NCI-H748 (cell line): ENCODE results near the gene ATP2A2.

Experiments
- DNase-seq: peaks from one replicate; lab custom pipeline; 2025; ENCODE audit not compliant: unreplicated experiment; lab: John Stamatoyannopoulos, UW

ATP2A2 gene

DNA sequence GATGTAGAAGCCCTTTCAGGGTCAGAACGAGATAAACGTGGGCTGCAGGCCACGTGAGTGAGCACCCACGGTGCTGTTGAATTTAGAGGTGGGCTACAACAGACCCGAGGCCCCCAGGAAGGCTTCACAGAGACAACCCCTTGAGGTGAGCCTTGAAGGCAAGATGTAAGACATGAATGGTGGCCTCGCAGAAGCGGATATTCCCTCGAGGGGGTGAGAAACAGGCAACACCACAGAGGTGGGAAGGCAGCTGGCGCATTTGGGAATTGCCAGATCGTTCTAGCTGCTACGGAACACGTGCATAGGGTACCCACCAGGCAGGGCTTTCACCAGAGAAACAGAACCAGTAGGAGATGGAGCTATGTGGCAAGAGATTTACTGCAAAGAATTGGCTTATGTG, 22.6 kb upstream of the ATP2A2 start:
- no peak for DNase-seq

DNA sequence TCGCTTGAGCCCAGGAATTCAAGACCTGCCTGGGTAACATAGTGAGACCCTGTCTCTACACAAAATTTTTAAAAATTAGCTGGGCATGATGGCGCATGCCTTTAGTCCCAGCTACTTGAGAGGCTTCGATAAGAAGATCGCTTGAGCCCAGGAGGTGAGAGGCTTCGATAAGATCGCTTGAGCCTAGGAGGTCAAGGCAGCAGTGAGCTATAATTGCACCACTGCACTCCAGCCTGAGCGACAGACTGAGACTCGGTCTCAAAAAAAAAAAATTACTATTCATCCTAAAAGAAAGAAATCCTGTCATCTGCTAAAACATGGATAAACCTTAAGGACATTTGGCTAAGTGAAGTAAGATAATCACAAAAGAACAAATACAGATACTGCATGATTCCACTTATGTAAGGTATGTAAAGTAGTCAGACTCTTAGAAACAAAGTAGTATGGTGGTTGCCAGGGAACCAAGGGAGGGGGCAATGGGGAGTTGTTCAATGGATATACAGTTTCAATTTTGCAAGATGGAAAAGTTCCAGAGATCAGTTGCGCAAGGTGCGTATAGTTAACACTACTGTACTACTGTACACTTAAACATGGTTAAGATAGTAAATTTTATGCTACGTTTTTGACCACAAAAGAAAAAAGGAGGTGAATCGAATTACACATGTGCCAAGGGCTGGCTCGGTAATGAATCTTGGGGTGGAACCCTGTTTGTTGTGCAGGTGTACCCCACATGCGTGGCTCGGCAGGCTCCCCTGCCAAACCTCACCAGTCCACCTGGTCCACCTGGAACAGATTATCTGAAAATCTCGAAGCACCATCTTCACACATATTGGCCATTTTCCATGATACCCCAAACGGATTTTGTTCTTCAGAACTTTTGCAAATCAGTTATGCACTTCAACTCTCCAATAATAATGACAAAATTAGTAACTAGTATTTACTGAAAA, 18.3 kb upstream of the ATP2A2 start:
- no peak for DNase-seq

DNA sequence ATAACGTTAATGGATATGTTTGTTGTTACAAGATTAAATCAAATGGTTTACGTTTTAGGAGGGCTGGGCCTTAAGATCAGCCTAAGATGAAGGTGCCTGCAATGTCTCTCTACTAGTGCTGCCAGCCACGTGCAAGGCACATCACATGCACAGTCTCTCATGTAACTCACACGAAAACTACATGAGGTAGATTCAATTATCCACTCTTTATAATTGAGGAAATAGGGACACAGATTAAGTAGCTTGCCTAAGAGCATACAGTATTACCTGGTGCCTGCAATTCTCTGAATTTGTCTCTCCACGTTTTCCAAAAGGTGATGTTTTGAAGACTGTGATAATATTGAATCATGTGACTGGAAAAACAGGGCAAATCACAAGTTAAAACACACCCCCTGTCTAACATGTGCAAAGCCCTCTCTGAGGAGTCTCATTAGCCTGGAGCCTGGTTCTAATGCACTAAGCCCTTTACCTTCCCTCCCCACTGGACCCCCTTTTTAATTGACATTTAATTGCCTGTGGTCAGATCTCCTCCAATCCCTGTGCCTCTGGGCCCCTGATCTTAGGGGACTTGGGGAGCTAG, 14.6 kb upstream of the ATP2A2 start:
- DNase-seq = peak; percentile 53

DNA sequence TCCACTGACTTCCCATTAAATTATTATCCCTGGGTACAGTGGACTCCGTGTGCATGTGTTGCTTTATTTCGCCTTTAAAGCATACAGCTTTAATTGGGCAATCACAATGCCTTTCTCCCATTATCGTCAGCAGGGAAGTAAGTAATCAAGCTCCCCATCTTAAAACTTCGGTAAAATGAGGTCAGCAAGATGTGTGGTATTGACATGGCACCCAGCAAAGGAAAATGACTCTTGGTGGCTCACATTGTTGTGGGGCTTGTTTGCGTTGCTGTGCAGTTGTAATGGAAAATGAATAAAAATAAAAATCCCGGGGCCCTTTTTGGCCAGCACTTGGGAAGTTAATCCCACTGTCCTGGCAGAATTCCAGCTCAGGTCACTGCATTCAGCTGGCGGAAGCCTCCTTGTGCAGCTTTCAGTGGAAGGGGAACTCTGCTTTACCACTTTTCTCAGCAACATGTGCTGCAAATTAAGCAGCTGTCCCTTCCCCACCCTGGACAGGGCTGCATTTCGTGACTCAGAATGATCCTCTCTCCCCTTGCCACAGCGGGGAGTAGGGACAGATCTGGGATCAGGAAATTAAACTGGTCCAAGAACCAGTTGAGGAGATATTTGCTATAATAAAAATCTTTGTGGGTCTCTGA, 13.9 kb upstream of the ATP2A2 start:
- peak; percentile 85 for DNase-seq

DNA sequence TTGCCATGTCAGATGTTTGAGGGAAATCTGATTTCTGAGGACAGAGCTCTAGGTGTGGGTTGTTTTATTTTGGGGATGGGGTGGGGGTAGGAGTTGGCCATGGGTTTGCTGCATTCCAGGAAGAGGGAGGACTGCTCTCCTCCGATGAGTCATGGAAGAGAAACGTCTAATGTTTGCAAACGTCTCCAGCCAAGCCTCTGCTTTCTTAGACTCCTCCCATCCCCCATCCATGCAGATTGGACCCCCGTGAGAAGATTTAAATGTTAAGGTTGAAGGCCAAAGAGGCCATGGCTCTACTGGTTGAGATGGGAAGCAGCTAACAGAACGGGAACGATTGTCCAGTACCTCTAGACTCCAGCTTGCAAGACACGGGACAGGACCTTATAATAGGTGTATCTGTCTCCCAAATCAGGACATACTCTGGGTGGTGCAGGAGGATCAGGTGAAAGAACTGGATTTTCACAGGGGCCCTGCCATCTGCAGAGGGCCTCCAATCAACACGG, 11.4 kb upstream of the ATP2A2 start:
- no peak for DNase-seq

DNA sequence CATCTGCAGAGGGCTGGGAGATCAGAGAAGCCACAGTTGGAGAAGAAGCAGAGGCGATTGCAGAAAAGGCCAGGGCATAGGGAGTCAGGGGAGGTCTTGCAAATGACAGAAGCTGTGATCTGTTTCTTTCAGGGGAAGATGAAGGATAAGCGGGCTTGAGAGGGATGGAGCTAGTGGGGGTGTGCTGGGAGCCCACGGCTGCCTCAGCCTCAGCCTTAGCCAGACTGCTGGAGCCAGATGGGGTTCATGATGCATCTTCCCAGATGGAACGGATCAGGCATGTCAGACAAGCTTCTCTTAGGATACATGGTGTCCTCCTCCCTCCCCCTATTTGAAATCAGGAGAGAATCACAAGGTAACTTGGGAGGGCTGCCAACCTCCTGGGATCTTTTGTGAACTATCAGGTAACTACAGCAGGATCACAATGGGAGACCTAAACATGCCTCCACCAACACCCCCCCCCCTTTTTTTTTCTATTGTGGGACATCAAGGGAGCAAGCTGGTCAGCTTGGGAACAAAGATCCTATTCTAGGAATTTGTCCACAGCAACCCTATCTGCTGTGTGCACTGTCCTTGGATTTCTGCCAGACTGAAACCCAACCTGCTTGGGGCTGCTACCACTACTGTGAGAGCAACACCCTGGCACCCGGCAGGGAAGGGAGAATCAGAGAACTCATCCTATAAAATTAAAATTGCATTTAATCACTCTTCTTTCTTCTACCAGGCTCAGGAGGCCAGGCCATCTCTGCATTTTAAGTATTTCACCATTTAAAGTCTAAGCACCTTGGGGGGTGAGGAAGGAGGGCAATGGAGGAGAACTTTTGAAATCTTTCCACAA, 10.7 kb upstream of the ATP2A2 start:
- peak; percentile 96 for DNase-seq

DNA sequence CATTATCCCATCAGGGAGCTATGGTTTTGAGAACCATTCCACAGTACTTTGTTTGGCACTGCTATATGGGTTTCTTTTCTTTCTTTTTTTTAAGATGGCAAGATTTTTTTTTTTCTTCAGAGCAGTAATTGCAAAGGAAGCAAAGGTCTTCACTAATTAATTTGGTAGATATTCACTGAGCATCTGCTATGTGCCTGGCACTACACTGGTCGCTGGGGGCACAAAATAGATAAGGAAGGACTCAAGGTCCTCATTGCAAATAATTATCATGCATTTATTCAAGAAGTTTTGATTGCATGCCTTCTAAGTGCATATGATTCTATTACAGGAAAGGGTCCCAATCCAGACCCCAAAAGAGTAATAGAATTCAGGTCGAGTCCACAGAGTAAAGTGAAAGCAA, 10.0 kb upstream of the ATP2A2 start:
- DNase-seq = no peak

DNA sequence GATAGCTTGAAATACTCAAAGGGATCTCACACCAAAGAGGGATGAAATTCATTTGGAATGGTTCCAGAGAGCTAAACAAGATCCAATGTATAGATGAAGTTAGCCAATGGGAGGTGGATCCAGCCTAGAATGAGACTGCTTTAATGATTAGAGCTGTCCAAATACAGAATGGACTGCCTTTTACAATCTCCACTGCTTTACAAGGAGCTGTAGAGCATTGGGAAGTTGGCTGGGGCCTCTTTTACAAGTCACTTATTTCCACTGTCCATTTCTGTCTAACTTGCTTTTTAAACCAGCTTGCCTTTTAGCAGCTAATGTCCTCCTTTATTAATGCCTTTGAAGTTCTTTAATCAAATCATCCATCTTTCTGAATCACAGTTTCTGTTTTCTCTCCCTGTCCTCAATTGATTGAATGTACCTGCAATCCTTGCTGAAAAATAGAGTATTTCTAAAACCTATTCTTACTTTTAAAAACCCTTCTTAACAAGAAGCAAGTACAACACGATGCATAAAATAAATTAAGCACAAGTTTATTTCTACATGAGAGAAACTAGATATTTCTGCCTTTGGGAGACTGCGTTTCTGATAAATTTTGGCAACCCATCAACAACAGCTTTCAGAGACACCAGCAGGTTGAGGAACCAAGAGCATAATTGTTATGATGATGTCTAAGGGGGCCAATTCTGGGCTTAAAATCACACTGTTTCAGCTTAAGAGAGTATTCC, 3.4 kb upstream of the ATP2A2 start:
- DNase-seq = no peak

DNA sequence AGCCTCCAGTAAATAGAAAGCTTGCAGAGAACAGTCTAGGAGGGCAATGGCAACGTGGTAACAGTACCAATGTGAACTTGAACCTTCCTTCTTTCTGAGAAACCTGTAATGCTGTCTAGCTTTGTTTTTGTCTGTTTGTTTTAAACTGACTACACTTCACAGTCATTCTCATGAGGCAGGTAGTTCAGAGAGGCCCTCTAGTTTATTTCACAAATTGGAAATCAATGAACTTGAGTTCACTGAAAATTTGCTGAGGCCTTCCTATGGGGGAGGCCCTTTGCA, 2.9 kb upstream of the ATP2A2 start:
- DNase-seq = no peak

DNA sequence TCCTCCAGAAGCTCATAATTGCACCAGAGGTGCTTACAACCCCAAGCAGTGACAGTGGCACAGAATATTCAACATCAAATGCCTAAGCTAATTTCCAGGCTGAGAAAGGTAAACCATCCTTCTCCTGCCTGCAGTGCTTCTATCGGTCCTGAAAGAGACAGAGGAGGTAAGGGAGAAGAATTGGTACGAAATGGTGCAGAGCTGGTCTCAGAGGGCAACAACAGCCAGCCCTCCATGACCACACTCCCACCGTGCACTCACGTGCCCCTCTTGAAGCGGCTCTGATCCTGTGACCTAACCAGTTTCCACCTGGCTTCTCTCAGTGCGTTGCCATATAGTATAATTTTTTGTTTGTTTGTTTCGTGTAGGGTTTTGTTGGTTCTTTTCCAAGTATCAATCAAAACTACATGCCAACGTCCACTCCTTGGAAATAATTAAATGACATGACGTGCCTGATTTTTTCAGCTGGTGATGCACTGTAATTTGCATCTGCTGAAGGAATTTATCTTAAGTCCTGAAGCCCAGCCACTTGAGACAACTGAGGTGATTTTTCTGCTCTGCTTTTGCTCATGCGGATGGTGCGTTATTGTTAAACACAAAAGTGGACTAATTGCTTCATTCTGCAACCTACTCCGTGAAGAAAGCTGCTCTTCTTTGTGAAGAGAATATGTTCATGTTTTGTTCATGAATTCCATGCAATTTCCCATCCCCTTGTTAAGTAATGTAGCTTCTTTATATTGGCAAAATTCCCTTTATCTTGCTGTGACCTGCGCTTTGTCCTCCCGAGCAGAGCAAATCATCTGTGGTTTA, 1.3 kb upstream of the ATP2A2 start:
- DNase-seq = peak; percentile 48

DNA sequence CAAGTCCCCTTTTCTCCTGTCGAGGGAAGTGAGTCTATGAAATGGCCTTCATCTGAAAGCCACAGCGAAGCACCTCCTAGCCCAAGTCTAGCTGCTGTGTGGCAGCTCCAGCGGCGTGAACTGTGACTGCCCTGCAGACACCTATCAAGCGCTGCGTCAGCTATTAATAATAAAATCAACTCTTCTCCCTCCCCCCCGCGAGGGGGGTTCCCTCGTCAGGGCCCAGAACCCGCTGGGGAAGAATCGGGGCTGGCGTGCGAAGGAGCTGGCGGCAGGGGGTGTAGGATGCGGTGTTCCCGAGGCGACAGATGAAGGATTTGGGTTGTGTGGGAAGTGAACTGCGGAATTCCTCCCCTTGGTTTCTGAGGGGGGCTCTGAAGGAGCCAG, 662 bp upstream of the ATP2A2 start:
- peak; percentile 83 for DNase-seq

DNA sequence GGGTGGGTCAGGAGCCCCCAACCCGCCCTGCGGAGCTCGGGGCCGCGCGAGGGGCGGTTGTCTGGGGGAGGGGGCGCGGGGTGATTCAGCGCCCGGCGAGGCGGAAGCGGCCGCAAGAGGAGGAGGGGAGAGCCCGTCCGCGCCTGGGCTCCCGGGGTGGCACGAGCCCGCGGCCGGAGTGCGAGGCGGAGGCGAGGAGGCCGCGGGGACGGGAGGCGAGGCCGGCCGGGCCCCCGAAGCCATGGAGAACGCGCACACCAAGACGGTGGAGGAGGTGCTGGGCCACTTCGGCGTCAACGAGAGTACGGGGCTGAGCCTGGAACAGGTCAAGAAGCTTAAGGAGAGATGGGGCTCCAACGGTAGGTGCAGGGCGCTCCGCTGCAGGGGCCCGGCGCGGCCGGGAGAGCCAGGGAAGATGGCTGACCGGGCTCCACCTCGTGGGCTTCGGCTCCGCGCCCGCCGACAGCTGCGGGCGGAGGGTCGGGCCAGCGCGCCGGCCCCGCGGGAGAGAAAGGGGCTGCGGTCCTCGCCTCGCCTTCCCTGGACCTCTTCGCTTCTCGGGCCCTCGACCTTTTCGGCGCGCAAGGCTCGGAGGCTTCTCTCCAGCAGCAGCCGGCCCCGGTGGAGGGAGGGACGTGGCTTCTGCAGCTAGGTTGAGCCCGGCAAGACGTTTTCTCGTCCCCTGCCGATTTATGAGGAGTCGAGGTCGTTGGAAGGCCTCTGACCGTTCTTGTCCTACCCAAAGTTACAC, 677 bp downstream of the ATP2A2 start:
- DNase-seq = peak; percentile 70

DNA sequence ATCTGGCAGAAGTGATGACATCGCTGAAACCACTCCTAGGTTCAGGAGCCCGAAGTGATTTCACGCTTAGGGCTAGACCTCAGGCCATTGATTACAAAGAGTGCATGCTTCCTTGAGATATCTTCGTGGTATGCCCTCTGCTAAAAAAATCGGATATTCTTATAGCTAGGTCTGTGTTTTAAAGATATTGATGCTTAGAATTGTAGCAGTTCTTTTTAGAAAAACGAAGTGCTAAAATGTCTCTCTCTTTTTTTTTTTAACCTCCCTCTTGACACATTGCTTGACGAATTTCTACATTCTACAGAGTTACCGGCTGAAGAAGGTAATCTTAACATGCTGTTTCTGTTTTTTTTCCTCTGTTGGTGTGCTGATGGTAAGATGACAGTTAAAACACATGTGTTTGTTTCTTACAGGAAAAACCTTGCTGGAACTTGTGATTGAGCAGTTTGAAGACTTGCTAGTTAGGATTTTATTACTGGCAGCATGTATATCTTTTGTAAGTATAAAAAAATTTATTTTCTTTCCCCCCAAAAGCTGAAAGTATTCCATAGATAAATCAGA, 1.3 kb downstream of the ATP2A2 start:
- DNase-seq = no peak

DNA sequence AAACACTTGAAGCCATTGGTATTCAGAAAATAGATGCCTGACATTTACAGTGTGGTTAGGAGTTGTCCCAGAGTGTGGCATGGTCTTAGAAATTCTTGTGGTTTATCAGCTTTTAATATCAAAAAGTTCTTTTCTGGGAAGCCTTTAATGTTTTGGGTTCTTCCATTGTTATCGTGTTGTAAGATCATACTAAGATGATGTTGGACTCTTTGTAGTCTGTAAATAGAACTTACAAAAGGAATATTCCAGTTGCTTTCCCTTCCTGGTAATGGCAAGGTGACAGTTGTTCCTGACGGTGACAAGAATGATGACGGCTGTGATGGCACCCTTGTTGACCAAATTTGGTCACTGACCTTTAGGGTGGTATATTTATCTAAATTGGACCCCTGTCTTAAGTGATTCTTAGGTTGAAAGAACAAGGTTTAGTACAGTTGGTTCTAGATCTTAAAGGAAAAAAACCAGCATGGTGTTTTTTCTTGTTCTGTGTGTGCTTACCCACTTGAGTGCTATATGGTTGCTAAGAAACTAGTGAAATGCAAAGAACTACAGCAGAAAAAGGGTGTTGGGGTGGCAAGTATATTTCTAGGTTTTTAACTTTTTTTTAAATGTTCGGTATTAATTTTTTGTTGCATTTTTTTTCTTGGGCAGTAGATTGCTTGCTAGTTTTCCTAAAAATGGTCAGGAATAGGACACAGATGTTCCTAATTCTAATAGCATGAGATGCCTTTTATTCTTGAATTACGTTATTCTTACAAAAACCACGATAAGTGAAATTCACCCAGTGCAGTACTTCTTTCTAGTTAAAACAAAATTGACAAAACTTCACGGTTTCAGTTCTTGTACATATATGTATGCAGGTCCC, 2.1 kb downstream of the ATP2A2 start:
- peak; percentile 30 for DNase-seq

DNA sequence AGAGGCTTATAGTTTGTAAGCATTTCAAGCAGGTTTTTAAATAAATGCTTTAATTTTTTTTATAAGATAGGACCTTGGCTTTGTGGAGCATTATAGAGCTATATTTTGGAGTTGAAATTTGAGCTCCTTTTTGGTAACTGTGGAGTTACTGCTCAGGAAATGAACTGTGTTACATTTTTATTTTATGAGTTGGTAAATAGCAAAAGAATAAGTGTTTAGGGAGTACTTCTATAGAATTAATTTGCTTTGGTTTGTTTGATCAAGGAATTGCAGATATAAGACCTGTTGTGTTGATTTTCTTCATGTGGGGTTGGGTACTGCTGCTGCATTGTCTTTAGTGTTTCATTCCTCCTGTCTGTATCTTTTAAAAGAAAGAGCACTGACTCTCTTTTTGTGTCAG, 3.5 kb downstream of the ATP2A2 start:
- peak; percentile 7 for DNase-seq

DNA sequence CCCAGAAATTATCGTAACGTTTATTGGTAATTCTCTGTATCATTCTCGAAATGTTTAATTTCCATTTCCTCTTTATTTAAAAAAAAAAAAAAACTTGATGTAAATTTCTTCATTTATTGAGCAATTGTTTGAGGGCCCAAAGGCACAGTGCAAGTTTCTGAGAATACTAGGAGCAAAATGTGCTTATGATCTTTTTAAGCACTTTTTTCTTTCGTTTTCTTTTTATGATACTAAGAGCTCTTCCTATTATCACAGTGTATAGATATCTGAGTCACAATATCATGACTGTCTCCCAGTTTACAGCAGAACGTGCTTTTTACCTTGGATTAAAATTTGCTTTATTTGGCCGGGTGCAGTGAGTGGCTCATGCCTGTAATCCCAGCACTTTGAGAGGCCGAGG, 5.6 kb downstream of the ATP2A2 start:
- no peak for DNase-seq

DNA sequence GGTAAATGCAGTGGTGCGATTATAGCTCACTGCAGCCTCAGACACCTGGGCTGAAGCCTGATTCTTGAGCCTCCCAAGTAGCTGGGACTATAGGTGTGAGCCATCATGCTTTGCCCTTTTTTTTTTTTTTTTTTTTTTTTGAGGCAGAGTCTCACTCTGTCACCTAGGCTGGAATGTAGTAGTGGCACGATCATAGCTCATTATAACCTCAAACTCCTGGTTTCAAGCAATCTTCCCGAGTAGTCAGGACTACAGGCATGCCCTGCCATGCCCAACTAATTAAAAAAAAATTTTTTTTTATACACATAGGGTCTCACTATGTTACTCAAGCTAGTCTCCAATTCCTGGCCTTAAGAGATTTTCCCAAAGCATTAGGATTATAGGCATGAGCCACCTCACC, 6.9 kb downstream of the ATP2A2 start:
- DNase-seq = no peak
